Colonic mucosa (tissue), 4 donors: ENCODE measurements around the gene LRMDA. TPM values are rescaled to one million over a fixed set of nuclear protein-coding genes. Genes with fewer than 3 reads are reported as not detected.

Experiments used
- DNase-seq: peaks from one replicate; pipeline ENCODE4 v3.0.0-alpha.2; 2020
- H3K27ac ChIP-seq: fragments of 200-600 bp; one replicate; pipeline ENCODE4 v1.8.0; 2021
- H3K27me3 ChIP-seq: fragments of 200-600 bp; one replicate; pipeline ENCODE4 v1.8.0; 2021
- H3K36me3 ChIP-seq: fragments of 200-600 bp; one replicate; pipeline ENCODE4 v1.8.0; 2021
- H3K4me1 ChIP-seq: fragments of 200-600 bp; one replicate; pipeline ENCODE4 v1.8.0; 2021; ENCODE audit warnings: mild to moderate bottlenecking
- H3K4me3 ChIP-seq: fragments of 200-600 bp; one replicate; pipeline ENCODE4 v1.8.0; 2021
- H3K9ac ChIP-seq, 2 donors: one replicate each; pipeline ENCODE4 v1.7.0; 2013; ENCODE audit warnings: control low read depth in 2 of 2, low read depth in 2 of 2, low read length in 2 of 2
- H3K9me3 ChIP-seq: fragments of 200-600 bp; one replicate; pipeline ENCODE4 v1.8.0; 2021
- intact Hi-C: fragments of 100-400 bp; cut with DNase I; formaldehyde crosslinking; loops from one replicate; pipeline ENCODE4 v1.14.1; 2022
- total RNA-seq, 2 donors: library from RNA; stranded (reverse); fragmentation: NEBNext Ultra II Directional in 1 of 2; extraction: Animal tissue kit (Norgen Biotek cat#: 25700) in 1 of 2; gene quantifications; one replicate each; pipeline ENCODE4 v1.2.1, GENCODE V29; 2021
- TF ChIP-seq, protein P1 (sequence below): fragments of 200-600 bp; IDR thresholded peaks from one replicate; pipeline ENCODE4 v1.8.0; 2022; ENCODE audit warnings: antibody characterized with exemption, mild to moderate bottlenecking
- donor health status: healthy.
- donor health status: DM: no; HTN: no; CAD: no.
- donor health status: DM: no; HTN: no; CAD: no.

The LRMDA gene
- total RNA-seq, 2 donors from 2014 or later: 2.5 to 5.2 TPM

DNA sequence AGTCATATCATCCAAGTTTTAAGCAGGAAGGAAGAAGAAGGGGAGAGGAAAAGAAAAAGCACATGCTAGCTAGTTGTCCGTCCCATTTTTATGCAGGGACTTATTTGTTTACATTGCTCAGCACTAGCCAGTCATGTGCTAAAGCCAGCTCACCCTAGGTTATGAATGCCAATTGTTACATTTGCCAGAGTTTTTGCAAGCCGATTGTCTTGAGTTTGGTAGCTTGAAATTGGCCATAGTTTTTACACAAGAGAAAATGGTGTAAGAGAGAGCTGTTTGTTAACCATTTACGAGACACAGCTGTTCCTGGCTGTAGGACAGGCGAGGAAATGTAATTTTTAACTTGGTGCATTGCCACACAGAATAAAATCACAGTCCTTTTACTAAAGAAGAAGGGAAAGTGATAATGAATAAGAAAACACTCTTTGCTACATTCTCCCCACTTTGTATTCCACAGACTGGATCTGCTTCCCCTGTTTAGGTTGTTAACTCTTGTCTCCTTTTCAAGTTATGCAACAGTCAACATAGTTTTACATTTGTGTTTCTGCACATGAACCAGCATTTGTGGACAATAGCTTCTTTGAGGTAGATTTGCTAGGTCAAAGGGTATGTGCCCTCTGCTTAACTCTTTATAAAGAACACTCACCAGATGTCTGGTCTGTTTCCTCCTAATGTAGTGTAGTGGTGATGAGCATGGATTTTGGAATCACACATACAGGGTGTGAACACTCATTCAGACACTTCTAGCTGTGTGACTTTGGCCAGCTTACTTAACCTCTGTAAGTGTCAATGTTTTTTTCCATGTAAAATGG, 357.2 kb downstream of the LRMDA start:
- TF ChIP-seq, protein P1, sequence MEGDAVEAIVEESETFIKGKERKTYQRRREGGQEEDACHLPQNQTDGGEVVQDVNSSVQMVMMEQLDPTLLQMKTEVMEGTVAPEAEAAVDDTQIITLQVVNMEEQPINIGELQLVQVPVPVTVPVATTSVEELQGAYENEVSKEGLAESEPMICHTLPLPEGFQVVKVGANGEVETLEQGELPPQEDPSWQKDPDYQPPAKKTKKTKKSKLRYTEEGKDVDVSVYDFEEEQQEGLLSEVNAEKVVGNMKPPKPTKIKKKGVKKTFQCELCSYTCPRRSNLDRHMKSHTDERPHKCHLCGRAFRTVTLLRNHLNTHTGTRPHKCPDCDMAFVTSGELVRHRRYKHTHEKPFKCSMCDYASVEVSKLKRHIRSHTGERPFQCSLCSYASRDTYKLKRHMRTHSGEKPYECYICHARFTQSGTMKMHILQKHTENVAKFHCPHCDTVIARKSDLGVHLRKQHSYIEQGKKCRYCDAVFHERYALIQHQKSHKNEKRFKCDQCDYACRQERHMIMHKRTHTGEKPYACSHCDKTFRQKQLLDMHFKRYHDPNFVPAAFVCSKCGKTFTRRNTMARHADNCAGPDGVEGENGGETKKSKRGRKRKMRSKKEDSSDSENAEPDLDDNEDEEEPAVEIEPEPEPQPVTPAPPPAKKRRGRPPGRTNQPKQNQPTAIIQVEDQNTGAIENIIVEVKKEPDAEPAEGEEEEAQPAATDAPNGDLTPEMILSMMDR: no peak

DNA sequence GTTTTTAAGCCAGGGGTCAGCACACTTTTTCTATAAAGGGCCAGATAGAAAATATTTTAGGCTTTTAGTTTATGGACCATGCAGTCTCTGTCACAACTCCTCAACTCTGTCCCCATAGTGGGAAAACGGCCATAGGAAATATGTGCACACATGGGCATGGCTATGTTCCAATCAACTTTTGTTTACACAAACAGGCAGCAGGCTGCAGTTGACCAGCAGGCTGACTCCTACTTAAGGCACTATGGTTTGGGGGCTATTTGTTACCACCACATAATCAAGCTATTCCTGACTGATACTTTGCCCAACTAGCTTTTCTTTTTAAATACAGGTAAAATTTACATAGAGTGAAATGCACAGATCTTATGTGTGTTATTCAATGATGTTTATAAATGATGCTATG, 362.4 kb downstream of the LRMDA start:
- H3K4me3 ChIP-seq: no peak overlapping the region
- H3K36me3 ChIP-seq: no peaks in the 10 kb centered on the region
- no peak for DNase-seq
- H3K9me3 ChIP-seq: no peaks in the 10 kb centered on the region
- TF ChIP-seq, protein P1: no peak
- no peak overlapping the region for H3K27ac ChIP-seq
- intact Hi-C loops: no loop called here
- H3K27me3 ChIP-seq: no peaks in the 10 kb centered on the region
- H3K4me1 ChIP-seq: no peaks in the 10 kb centered on the region
- H3K9ac ChIP-seq: no peak overlapping the region

More for the DNA sequence above, 357.2 kb downstream of the LRMDA start:
- H3K9ac ChIP-seq: no peak overlapping the region
- no peak overlapping the region for H3K4me3 ChIP-seq
- no peaks in the 10 kb centered on the region for H3K27me3 ChIP-seq
- no peaks in the 10 kb centered on the region for H3K4me1 ChIP-seq
- intact Hi-C loops: no loop called here
- H3K9me3 ChIP-seq: no peaks in the 10 kb centered on the region
- H3K27ac ChIP-seq: no peak overlapping the region
- peak; percentile 35 for DNase-seq
- H3K36me3 ChIP-seq: no peaks in the 10 kb centered on the region

DNA sequence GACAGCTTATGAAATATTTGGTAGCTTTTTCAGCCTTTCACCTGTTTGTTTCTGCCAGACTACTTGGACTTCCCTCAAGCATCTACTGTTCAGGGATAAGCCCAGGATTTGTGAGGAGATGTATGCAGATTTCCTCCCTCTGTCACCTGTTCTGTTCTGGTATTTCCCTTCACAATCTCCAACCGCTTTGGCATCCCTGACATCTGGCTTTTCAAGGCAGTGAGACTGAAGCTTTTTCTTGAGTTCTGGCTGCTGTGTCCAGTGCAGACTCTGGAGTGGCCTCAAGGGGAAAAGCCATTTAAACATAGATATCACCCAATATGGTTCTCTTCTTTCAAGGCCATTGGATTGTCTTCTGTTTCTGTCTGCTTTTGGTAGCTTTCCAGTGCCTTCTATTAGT, 369.7 kb downstream of the LRMDA start:
- intact Hi-C loops: no loop called here
- Histone ChIP-seq H3K9ac (no peak overlapping the region), H3K9me3 (no peaks in the 10 kb centered on the region), H3K4me1 (no peaks in the 10 kb centered on the region), H3K27ac (no peak overlapping the region), H3K36me3 (no peaks in the 10 kb centered on the region), H3K4me3 (no peak overlapping the region), H3K27me3 (no peaks in the 10 kb centered on the region)
- TF ChIP-seq, protein P1: no peak
- no peak for DNase-seq

DNA sequence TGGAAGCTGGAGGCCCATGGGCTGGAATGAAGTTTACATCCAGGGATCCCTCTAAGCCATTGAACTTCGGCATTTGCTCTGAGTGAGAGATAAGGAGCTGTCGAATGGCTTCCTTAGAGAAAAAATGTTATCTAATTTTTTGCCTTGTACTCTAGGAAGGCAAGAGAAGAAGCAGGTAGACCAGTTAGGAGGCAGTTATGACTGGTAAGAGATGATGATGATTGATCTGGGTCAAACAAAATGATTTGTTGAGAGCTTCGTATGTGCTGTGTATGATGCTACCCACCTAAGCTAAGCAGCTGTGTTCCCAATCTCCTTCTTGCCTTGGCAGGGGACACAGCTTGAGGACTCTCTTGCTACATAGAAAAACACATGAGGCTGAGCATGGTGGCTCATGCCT, 370.2 kb downstream of the LRMDA start:
- Histone ChIP-seq H3K27me3 (no peaks in the 10 kb centered on the region), H3K36me3 (no peaks in the 10 kb centered on the region), H3K9me3 (no peaks in the 10 kb centered on the region), H3K4me1 (no peaks in the 10 kb centered on the region), H3K9ac (no peak overlapping the region), H3K27ac (no peak overlapping the region), H3K4me3 (no peak overlapping the region)
- no peak for DNase-seq
- intact Hi-C loops: no loop called here
- TF ChIP-seq, protein P1: no peak

DNA sequence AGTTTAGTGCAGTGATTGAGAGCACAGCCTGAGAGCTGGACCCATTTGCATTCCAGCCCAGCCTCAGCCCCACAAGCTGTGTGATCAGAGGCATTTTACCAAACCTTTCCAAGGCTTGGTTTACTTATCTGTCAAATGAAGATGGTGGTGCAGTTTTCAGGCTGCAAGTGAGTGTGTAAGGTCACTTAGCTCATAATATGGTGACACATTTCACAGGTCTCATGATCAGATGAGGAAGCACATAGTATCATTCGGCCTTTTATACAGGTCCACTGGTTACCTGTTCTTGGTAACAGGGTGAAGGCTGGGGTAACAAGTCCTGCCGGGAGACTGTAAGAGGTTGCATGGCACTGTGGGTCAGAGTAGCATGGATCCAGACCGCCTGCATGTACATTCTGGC, 371.7 kb downstream of the LRMDA start:
- TF ChIP-seq, protein P1: no peak
- no peak for DNase-seq
- H3K36me3 ChIP-seq: no peaks in the 10 kb centered on the region
- intact Hi-C loops: no loop called here
- H3K27me3 ChIP-seq: no peaks in the 10 kb centered on the region
- no peaks in the 10 kb centered on the region for H3K9me3 ChIP-seq
- no peak overlapping the region for H3K27ac ChIP-seq
- no peaks in the 10 kb centered on the region for H3K4me1 ChIP-seq
- H3K9ac ChIP-seq: no peak overlapping the region
- H3K4me3 ChIP-seq: no peak overlapping the region
